Stimulated activated naive CD8-positive, alpha-beta T cell treated with anti-CD3 and anti-CD28 coated beads, Interleukin-15, Interleukin-2, amounts not matched to agents 100 ng/mL and 50 ng/mL, for 24 hours (primary cell): ENCODE measurements around the gene CHRNA3.

Experiments
- H3K27ac Mint-ChIP-seq: one replicate; pipeline ENCODE4 v1.8.0; 2021; ENCODE audit warnings: mild to moderate bottlenecking, mixed read lengths
- H3K27me3 Mint-ChIP-seq: one replicate; pipeline ENCODE4 v1.8.0; 2021; ENCODE audit warnings: mixed read lengths
- H3K36me3 Mint-ChIP-seq: one replicate; pipeline ENCODE4 v1.8.0; 2021; ENCODE audit warnings: low read depth, mixed read lengths
- H3K4me1 Mint-ChIP-seq: one replicate; pipeline ENCODE4 v1.8.0; 2021; ENCODE audit warnings: low read depth, mixed read lengths
- H3K4me3 Mint-ChIP-seq: one replicate; pipeline ENCODE4 v1.8.0; 2021; ENCODE audit warnings: mild to moderate bottlenecking, mixed read lengths
- H3K9me3 Mint-ChIP-seq: one replicate; pipeline ENCODE4 v1.8.0; 2021; ENCODE audit warnings: mixed read lengths

Gene CHRNA3

GRCh38 chr15:78627348-78627747 is 6.6 kb upstream of the CHRNA3 start:
- Mint-ChIP-seq H3K4me1 (no peaks in the 10 kb centered on the region), H3K4me3 (no peak overlapping the region), H3K27ac (no peak overlapping the region), H3K9me3 (no peaks in the 10 kb centered on the region), H3K36me3 (no peaks in the 10 kb centered on the region), H3K27me3 (peaks cover 31% of the 10 kb centered on the region)

- Mint-ChIP-seq H3K4me1 (peaks cover 3% of the 10 kb centered on the region), H3K9me3 (no peaks in the 10 kb centered on the region), H3K4me3 (no peak overlapping the region), H3K36me3 (no peaks in the 10 kb centered on the region), H3K27me3 (peaks cover 40% of the 10 kb centered on the region), H3K27ac (no peak overlapping the region)
Measured at GRCh38 chr15:78626381-78626995, 5.7 kb upstream of the CHRNA3 start.

GRCh38 chr15:78625606-78626280 is 4.9 kb upstream of the CHRNA3 start:
- H3K27ac Mint-ChIP-seq = no peak overlapping the region
- no peaks in the 10 kb centered on the region for H3K9me3 Mint-ChIP-seq
- H3K4me3 Mint-ChIP-seq = no peak overlapping the region
- H3K36me3 Mint-ChIP-seq = no peaks in the 10 kb centered on the region
- peaks cover 7% of the 10 kb centered on the region for H3K4me1 Mint-ChIP-seq
- H3K27me3 Mint-ChIP-seq = peaks cover 44% of the 10 kb centered on the region

DNA sequence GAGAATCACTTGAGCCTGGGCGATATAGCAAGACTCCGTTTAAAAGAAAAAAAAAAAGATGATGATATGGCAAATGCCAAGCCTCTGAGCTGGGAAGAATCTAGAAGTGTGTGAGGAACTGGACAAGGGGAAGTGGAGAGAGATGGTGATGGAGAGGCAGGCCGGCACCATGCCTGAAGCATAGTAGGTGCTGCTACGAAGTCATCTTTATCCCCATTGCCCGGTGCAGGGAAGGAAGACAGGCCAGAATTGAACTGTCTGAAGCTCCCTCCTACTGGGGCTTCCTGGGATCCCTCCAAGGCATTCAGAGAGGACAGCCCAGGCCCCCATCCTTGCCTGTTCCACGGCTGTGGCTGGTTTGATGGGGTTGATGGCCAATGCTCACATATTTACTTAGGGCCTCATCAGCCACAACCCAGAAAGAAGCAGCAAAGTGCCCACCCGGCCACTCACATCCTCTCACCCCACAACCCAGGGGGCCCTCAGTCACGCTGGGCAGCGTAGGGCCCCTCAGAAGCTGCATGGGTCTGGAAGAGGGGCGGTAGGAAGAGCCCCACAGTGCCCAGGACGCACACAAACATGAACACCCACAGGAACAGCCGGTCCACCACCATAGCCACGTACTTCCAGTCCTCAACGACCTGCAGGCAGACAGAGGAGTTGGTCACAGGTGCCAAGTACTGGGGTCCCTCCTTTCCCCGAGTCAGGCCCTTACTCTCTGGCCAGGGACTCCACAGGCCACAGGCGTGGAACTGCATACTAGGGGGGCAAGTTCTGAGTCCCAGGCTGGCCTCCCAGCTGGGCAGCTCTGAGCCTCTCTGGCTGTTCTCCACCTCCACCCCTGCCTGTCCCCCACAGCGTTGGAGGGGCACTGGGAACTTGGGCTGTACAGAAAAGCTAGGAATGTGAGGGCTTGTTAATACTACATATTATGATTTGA is 4.1 kb upstream of the CHRNA3 start:
- H3K27me3 Mint-ChIP-seq = peaks cover 46% of the 10 kb centered on the region
- H3K36me3 Mint-ChIP-seq = no peaks in the 10 kb centered on the region
- H3K9me3 Mint-ChIP-seq = no peaks in the 10 kb centered on the region
- H3K27ac Mint-ChIP-seq = no peak overlapping the region
- no peak overlapping the region for H3K4me3 Mint-ChIP-seq
- H3K4me1 Mint-ChIP-seq = peaks cover 7% of the 10 kb centered on the region

DNA sequence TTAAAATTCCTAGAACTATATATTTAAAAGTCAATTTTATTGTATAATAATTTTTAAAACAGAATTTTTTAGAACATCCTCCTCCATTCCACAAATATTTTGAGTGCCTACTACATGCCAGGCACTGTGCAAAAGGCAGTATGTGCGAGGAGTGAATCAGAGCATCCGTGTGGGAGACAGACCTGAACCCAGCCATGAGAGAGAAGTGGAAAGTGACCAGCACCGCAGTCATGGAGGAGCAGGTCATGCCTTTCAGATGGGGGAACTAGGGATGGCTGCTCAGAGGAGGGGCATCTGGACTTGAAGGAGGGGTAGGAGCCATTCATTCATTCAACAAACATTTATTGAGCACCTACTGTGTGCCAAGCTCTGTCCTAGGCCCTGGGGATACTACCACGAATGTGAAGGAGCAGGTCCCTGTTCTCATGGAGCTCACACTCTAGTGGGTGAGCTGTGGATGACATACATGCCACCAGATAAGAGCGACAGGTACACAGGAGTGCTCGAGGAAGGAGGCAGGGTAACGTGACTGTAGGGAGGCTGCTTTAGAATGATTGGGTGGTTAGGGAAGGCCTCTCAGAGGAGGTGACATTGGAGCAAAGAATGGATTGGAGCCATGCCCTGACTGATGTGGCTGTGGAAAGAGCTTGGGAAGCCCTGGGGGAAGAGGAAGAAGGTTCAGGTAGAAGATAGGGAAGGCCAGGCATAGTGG is 3.1 kb upstream of the CHRNA3 start:
- H3K27me3 Mint-ChIP-seq = peaks cover 49% of the 10 kb centered on the region
- H3K27ac Mint-ChIP-seq = no peak overlapping the region
- H3K4me1 Mint-ChIP-seq = peaks cover 7% of the 10 kb centered on the region
- no peak overlapping the region for H3K4me3 Mint-ChIP-seq
- H3K36me3 Mint-ChIP-seq = no peaks in the 10 kb centered on the region
- H3K9me3 Mint-ChIP-seq = no peaks in the 10 kb centered on the region

GRCh38 chr15:78621810-78622402 is 1.1 kb upstream of the CHRNA3 start:
- no peak overlapping the region for H3K4me3 Mint-ChIP-seq
- H3K9me3 Mint-ChIP-seq = no peaks in the 10 kb centered on the region
- peaks cover 46% of the 10 kb centered on the region for H3K27me3 Mint-ChIP-seq
- no peak overlapping the region for H3K27ac Mint-ChIP-seq
- H3K36me3 Mint-ChIP-seq = no peaks in the 10 kb centered on the region
- H3K4me1 Mint-ChIP-seq = peaks cover 10% of the 10 kb centered on the region

DNA sequence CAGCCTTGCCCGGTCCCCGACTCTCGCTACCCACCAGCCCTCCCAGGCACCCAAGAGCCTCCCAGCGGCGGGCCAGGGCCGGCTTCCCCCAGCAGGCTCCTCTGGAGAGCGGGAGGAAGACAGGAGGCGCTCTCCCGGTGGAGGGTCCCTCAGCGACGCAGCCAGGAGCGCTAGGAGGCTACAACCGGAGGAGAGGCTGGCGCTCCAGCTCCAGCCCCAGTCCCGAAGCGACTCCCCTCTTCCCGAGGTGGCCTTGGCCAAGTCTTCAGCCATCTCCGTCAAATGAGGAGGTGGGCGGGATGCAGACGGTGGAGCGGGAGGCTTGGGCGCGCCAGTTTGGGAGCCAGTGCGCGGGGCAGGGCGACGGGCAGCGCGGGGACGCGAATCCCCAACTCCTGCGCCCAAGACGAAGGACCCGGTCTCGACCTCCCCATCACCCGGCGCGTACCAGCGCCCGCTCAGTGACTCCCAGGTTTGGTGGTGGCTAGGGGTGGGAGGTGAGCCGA is 722 bp downstream of the CHRNA3 start:
- H3K4me3 Mint-ChIP-seq = no peak overlapping the region
- H3K9me3 Mint-ChIP-seq = no peaks in the 10 kb centered on the region
- H3K27me3 Mint-ChIP-seq = peaks cover 46% of the 10 kb centered on the region
- no peak overlapping the region for H3K27ac Mint-ChIP-seq
- no peaks in the 10 kb centered on the region for H3K36me3 Mint-ChIP-seq
- H3K4me1 Mint-ChIP-seq = peaks cover 10% of the 10 kb centered on the region

- Mint-ChIP-seq H3K4me1 (peaks cover 10% of the 10 kb centered on the region), H3K9me3 (no peaks in the 10 kb centered on the region), H3K4me3 (no peak overlapping the region), H3K36me3 (no peaks in the 10 kb centered on the region), H3K27ac (no peak overlapping the region), H3K27me3 (peaks cover 46% of the 10 kb centered on the region)
Measured at GRCh38 chr15:78619022-78619950, 1.5 kb downstream of the CHRNA3 start.

- no peaks in the 10 kb centered on the region for H3K36me3 Mint-ChIP-seq
- no peaks in the 10 kb centered on the region for H3K9me3 Mint-ChIP-seq
- no peak overlapping the region for H3K4me3 Mint-ChIP-seq
- H3K27me3 Mint-ChIP-seq = peaks cover 42% of the 10 kb centered on the region
- no peak overlapping the region for H3K27ac Mint-ChIP-seq
- peaks cover 10% of the 10 kb centered on the region for H3K4me1 Mint-ChIP-seq
Measured at GRCh38 chr15:78618490-78618934, 2.3 kb downstream of the CHRNA3 start.

DNA sequence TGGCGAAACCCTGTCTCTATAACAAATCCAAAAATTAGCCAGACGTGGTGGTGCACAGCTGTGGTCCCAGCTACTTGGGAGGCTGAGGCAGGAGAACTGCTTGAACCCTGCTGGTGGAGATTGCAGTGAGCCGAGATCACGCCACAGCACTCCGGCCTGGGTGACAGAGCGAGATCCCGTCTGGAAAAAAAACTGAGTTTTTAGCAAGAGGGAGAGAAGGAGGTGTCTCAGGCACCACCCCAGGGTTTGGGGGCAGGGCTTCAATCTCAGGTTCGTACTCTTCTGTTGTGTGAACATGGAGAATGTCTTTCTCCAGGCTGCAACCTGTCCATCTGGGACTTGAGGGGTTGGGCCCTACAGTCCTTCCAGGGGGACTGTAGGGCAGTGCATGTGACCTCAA is 2.7 kb downstream of the CHRNA3 start:
- H3K27ac Mint-ChIP-seq = no peak overlapping the region
- H3K27me3 Mint-ChIP-seq = peaks cover 37% of the 10 kb centered on the region
- H3K36me3 Mint-ChIP-seq = no peaks in the 10 kb centered on the region
- H3K4me3 Mint-ChIP-seq = no peak overlapping the region
- no peaks in the 10 kb centered on the region for H3K9me3 Mint-ChIP-seq
- peaks cover 10% of the 10 kb centered on the region for H3K4me1 Mint-ChIP-seq

DNA sequence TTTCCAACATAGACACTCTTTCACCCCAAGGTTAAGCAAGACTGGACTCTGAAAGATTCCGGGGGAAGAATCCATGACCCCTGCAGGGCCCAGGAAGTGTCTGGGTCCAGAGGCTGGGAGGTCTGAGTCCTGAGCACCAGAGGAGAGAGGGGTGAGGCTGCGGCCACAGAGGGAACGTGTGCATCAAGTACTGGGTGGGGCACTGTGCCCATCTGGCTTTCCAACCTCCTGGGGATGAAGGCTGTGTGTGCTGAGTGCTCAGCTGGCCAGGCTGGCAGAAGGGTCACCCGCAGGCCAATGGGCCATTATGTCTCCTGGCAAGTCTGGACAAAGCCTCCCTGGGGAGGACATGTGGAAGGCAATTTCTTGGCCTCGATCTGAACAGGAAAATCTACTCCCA is 3.3 kb downstream of the CHRNA3 start:
- Mint-ChIP-seq H3K36me3 (no peaks in the 10 kb centered on the region), H3K9me3 (no peaks in the 10 kb centered on the region), H3K4me3 (no peak overlapping the region), H3K27ac (no peak overlapping the region), H3K27me3 (peaks cover 34% of the 10 kb centered on the region), H3K4me1 (peaks cover 10% of the 10 kb centered on the region)

- H3K9me3 Mint-ChIP-seq = no peaks in the 10 kb centered on the region
- no peak overlapping the region for H3K4me3 Mint-ChIP-seq
- peaks cover 29% of the 10 kb centered on the region for H3K27me3 Mint-ChIP-seq
- H3K27ac Mint-ChIP-seq = no peak overlapping the region
- H3K4me1 Mint-ChIP-seq = peaks cover 10% of the 10 kb centered on the region
- H3K36me3 Mint-ChIP-seq = no peaks in the 10 kb centered on the region
Measured at GRCh38 chr15:78617076-78617475, 3.7 kb downstream of the CHRNA3 start.

DNA sequence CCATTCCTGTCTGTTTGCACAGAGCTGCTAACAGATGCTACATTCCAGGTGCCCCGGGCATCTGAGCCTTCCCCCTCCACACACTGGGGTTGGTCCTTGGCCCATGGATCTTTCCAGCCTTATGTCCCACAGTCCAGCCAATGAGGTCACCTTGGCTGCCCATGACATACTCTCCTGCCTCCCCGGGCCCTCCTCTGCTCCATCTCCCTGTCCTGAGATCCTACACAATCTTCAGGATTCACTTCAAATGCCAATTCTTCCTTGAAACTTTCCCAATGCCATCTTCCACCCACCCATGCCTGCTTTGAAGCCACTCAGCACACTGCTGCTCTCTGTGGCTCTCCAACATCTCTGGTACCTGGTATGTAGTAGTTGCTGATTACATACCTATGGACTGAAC is 4.3 kb downstream of the CHRNA3 start:
- H3K36me3 Mint-ChIP-seq = no peaks in the 10 kb centered on the region
- peaks cover 8% of the 10 kb centered on the region for H3K4me1 Mint-ChIP-seq
- H3K27me3 Mint-ChIP-seq = peaks cover 24% of the 10 kb centered on the region
- H3K4me3 Mint-ChIP-seq = no peak overlapping the region
- H3K9me3 Mint-ChIP-seq = no peaks in the 10 kb centered on the region
- no peak overlapping the region for H3K27ac Mint-ChIP-seq
